Activated naive CD4-positive, alpha-beta T cell treated with anti-CD3 and anti-CD28 coated beads for 36 hours (primary cell): ENCODE measurements around the gene CGAS. TPM values are rescaled to one million over a fixed set of nuclear protein-coding genes. Genes with fewer than 3 reads are reported as not detected.

Experiments
- CTCF ChIA-PET: fragments of 350-600 bp; sonication (Branson Sonifier 250); formaldehyde crosslinking; loops from one replicate; lab custom pipeline; 2021; ENCODE audit warnings: antibody characterized with exemption; lab: Charles Lee
- DNase-seq: peaks from one replicate; pipeline ENCODE4 v3.0.0-alpha.2; 2020
- H3K27ac Mint-ChIP-seq: one replicate; pipeline ENCODE4 v1.8.0; 2021; ENCODE audit warnings: mild to moderate bottlenecking, mixed read lengths
- H3K27me3 Mint-ChIP-seq: one replicate; pipeline ENCODE4 v1.8.0; 2021; ENCODE audit warnings: low read depth, mixed read lengths
- H3K36me3 Mint-ChIP-seq: one replicate; pipeline ENCODE4 v1.8.0; 2021; ENCODE audit warnings: low read depth, mixed read lengths
- H3K4me1 Mint-ChIP-seq: one replicate; pipeline ENCODE4 v1.8.0; 2021; ENCODE audit warnings: low read depth, mixed read lengths
- H3K4me3 Mint-ChIP-seq: one replicate; pipeline ENCODE4 v1.8.0; 2021; ENCODE audit warnings: mild to moderate bottlenecking, moderate library complexity, mixed read lengths
- H3K9me3 Mint-ChIP-seq: one replicate; pipeline ENCODE4 v1.8.0; 2021; ENCODE audit warnings: mixed read lengths
- intact Hi-C: fragments of 100-400 bp; cut with micrococcal nuclease; formaldehyde crosslinking; loops from one replicate; pipeline ENCODE4 v1.15.1; 2023
- total RNA-seq, 2 experiments: library from RNA; stranded (reverse); gene quantifications; one replicate each; pipeline ENCODE4 v1.2.3, GENCODE V29; 2021

Gene CGAS
- total RNA-seq, 2 experiments from 2014 or later, result 17.4 to 17.8 TPM

GRCh38 chr6:73455865-73456629 lies 4.0 kb upstream of the CGAS start:
- no peaks in the 10 kb centered on the region for H3K9me3 Mint-ChIP-seq
- peaks cover 3% of the 10 kb centered on the region for H3K36me3 Mint-ChIP-seq

GRCh38 chr6:73451223-73452106 lies 632 bp downstream of the CGAS start:
- CTCF ChIA-PET, result interaction anchor here (1.2 to 1.6 kb wide), 2 partner anchors 10 to 71 kb away, joined by 4 to 6 read pairs; partner anchors contain the start of gene MTO1
- intact Hi-C loops, result loop anchor here (1.0 to 5.0 kb wide), 8 partner anchors 10 to 281 kb away; partner anchors contain the start of genes EEF1A1, KHDC1, MTO1 and SLC17A5
- H3K4me1 Mint-ChIP-seq, result peaks cover 35% of the 10 kb centered on the region

More at GRCh38 chr6:73455865-73456629, 4.0 kb upstream of the CGAS start:
- Mint-ChIP-seq H3K27ac (peak overlapping the region; percentile 3), H3K4me1 (peaks cover 30% of the 10 kb centered on the region), H3K4me3 (no peak overlapping the region), H3K27me3 (no peaks in the 10 kb centered on the region)
- intact Hi-C loops, result no loop called here
- CTCF ChIA-PET, result no interaction called here
- no peak for DNase-seq

GRCh38 chr6:73443555-73443954 lies 8.5 kb downstream of the CGAS start:
- Mint-ChIP-seq H3K27me3 (no peaks in the 10 kb centered on the region), H3K36me3 (peaks cover 44% of the 10 kb centered on the region), H3K27ac (no peak overlapping the region), H3K4me3 (no peak overlapping the region), H3K4me1 (peaks cover 26% of the 10 kb centered on the region), H3K9me3 (no peaks in the 10 kb centered on the region)
- CTCF ChIA-PET, result interaction anchor here (1.1 kb wide), 1 partner anchor 166 kb away, joined by 3 read pairs; no protein-coding TSS in a partner anchor
- intact Hi-C loops, result no loop called here
- DNase-seq, result no peak

More at GRCh38 chr6:73451223-73452106, 632 bp downstream of the CGAS start:
- H3K27me3 Mint-ChIP-seq, result no peaks in the 10 kb centered on the region
- peak overlapping the region; percentile 90 for H3K4me3 Mint-ChIP-seq
- H3K9me3 Mint-ChIP-seq, result no peaks in the 10 kb centered on the region
- H3K27ac Mint-ChIP-seq, result peak overlapping the region; percentile 86
- peaks cover 34% of the 10 kb centered on the region for H3K36me3 Mint-ChIP-seq
- peak; percentile 60 for DNase-seq

GRCh38 chr6:73435236-73435635 lies 16.9 kb downstream of the CGAS start:
- H3K9me3 Mint-ChIP-seq, result no peaks in the 10 kb centered on the region
- H3K27me3 Mint-ChIP-seq, result no peaks in the 10 kb centered on the region
- intact Hi-C loops, result no loop called here
- H3K4me3 Mint-ChIP-seq, result no peak overlapping the region
- H3K4me1 Mint-ChIP-seq, result no peaks in the 10 kb centered on the region
- peaks cover 35% of the 10 kb centered on the region for H3K36me3 Mint-ChIP-seq
- no peak overlapping the region for H3K27ac Mint-ChIP-seq
- CTCF ChIA-PET, result no interaction called here
- DNase-seq, result no peak

- CTCF ChIA-PET, result no interaction called here
- H3K27me3 Mint-ChIP-seq, result no peaks in the 10 kb centered on the region
- peaks cover 42% of the 10 kb centered on the region for H3K36me3 Mint-ChIP-seq
- intact Hi-C loops, result no loop called here
- H3K9me3 Mint-ChIP-seq, result no peaks in the 10 kb centered on the region
- no peak for DNase-seq
- H3K4me3 Mint-ChIP-seq, result no peak overlapping the region
- H3K27ac Mint-ChIP-seq, result no peak overlapping the region
- H3K4me1 Mint-ChIP-seq, result peaks cover 6% of the 10 kb centered on the region
These were observed 30.6 kb downstream of the CGAS start for GRCh38 chr6:73421534-73421933.

- H3K36me3 Mint-ChIP-seq, result peaks cover 24% of the 10 kb centered on the region
- H3K27ac Mint-ChIP-seq, result no peak overlapping the region
These were observed 33.9 kb downstream of the CGAS start for GRCh38 chr6:73418081-73418741.

GRCh38 chr6:73413102-73413501 lies 39.0 kb downstream of the CGAS start:
- Mint-ChIP-seq H3K27ac (no peak overlapping the region), H3K4me3 (no peak overlapping the region), H3K9me3 (no peaks in the 10 kb centered on the region), H3K36me3 (peaks cover 3% of the 10 kb centered on the region), H3K4me1 (no peaks in the 10 kb centered on the region), H3K27me3 (no peaks in the 10 kb centered on the region)
- intact Hi-C loops, result no loop called here
- CTCF ChIA-PET, result no interaction called here
- no peak for DNase-seq

More at GRCh38 chr6:73418081-73418741, 33.9 kb downstream of the CGAS start:
- no peak for DNase-seq
- Mint-ChIP-seq H3K4me3 (no peak overlapping the region), H3K9me3 (no peaks in the 10 kb centered on the region), H3K4me1 (peaks cover 5% of the 10 kb centered on the region), H3K27me3 (no peaks in the 10 kb centered on the region)
- CTCF ChIA-PET, result interaction anchor here (0.7 to 1.3 kb wide), 2 partner anchors 50 to 193 kb away, joined by 3 to 4 read pairs; no protein-coding TSS in a partner anchor
- intact Hi-C loops, result no loop called here

- no peak overlapping the region for H3K27ac Mint-ChIP-seq
- no peak overlapping the region for H3K4me3 Mint-ChIP-seq
- H3K9me3 Mint-ChIP-seq, result no peaks in the 10 kb centered on the region
- intact Hi-C loops, result no loop called here
- no peaks in the 10 kb centered on the region for H3K27me3 Mint-ChIP-seq
- H3K4me1 Mint-ChIP-seq, result no peaks in the 10 kb centered on the region
- no peaks in the 10 kb centered on the region for H3K36me3 Mint-ChIP-seq
- DNase-seq, result no peak
- CTCF ChIA-PET, result interaction anchor here (0.6 kb wide), 1 partner anchor 202 kb away, joined by 3 read pairs; no protein-coding TSS in a partner anchor
These were observed 42.7 kb downstream of the CGAS start for GRCh38 chr6:73409395-73409794.

GRCh38 chr6:73400656-73401055 lies 51.4 kb downstream of the CGAS start:
- intact Hi-C loops, result no loop called here
- Mint-ChIP-seq H3K36me3 (no peaks in the 10 kb centered on the region), H3K27me3 (no peaks in the 10 kb centered on the region), H3K4me1 (no peaks in the 10 kb centered on the region), H3K9me3 (no peaks in the 10 kb centered on the region), H3K4me3 (no peak overlapping the region), H3K27ac (no peak overlapping the region)
- no peak for DNase-seq
- CTCF ChIA-PET, result interaction anchor here (0.6 kb wide), 1 partner anchor 8 kb away, joined by 3 read pairs; no protein-coding TSS in a partner anchor

GRCh38 chr6:73395875-73396274 lies 56.2 kb downstream of the CGAS start:
- H3K27ac Mint-ChIP-seq, result no peak overlapping the region
- DNase-seq, result no peak
- H3K9me3 Mint-ChIP-seq, result no peaks in the 10 kb centered on the region
- intact Hi-C loops, result no loop called here
- H3K36me3 Mint-ChIP-seq, result no peaks in the 10 kb centered on the region
- H3K4me1 Mint-ChIP-seq, result no peaks in the 10 kb centered on the region
- H3K27me3 Mint-ChIP-seq, result no peaks in the 10 kb centered on the region
- no peak overlapping the region for H3K4me3 Mint-ChIP-seq
- CTCF ChIA-PET, result no interaction called here

- H3K36me3 Mint-ChIP-seq, result no peaks in the 10 kb centered on the region
- CTCF ChIA-PET, result no interaction called here
- peak; percentile 14 for DNase-seq
- no peaks in the 10 kb centered on the region for H3K9me3 Mint-ChIP-seq
- intact Hi-C loops, result no loop called here
- no peaks in the 10 kb centered on the region for H3K4me1 Mint-ChIP-seq
- no peak within 1 kb of the TSS for H3K27ac Mint-ChIP-seq
- H3K27me3 Mint-ChIP-seq, result no peaks in the 10 kb centered on the region
- peak within 1 kb of the TSS; percentile 24 for H3K4me3 Mint-ChIP-seq
These were observed 57.3 kb downstream of the CGAS start, which contains the start of gene DDX43 for GRCh38 chr6:73394577-73395354. DDX43 (plus strand) TSS chr6:73394828; CDS start chr6:73394906, 78 bp downstream.
